ENCODE data around the gene ZSCAN10. TPM values are rescaled to one million over a fixed set of nuclear protein-coding genes. Genes with fewer than 3 reads are reported as not detected.

ZSCAN10 gene
- total and polyA plus RNA-seq, 9 of the 15 experiments (the other 6 are each of a cell fraction or from before 2014, with no cell fraction given), result 0.22 TPM; not detected in 8

DNA sequence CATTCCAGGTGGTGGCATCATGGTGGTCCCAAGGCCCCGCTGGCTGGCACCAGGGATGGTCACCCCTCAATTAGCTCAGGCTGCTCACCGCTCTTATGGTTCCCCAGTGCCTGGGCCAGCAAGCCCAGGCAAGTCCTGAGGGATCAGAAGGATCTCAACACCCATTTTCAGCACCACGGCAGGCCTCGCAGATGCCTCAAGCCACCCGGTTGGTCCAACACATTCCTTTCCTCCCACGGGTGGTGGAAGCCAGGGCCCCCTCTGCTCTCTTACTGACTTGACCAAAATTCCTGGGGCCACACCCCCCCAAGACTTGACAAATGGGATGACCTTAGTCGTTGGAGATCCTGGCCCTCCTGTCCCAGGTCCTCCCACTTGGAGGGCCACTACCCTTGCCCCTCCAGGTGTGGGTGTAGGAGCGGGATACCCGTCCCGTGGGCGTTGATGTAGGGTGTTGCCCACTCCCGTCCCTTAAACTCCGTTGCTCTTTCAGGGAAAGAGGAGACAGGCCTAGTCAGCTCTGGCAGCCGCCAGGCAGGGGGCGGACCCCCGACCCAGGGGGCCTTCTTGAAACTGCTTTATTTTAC lies 19.2 kb upstream of the ZSCAN10 start (continued):
- TF ChIP-seq DEAF1 (CRISPR knock-in tag; IDR thresholded peaks at IDR 0.05) (no peak), CREB1 (IDR thresholded peaks at IDR 0.05) (no peak), CREB1 (CRISPR knock-in tag; IDR thresholded peaks at IDR 0.05) (no peak), NEUROD1 (IDR thresholded peaks at IDR 0.05; ENCODE audit: borderline replicate concordance, low read depth, low read length, partially characterized antibody) (no peak), ZNF699 (CRISPR knock-in tag; IDR thresholded peaks at IDR 0.05; ENCODE audit: insufficient replicate concordance) (no peak), ZNF830 (CRISPR knock-in tag; IDR thresholded peaks at IDR 0.05) (no peak), HOXB6 (CRISPR knock-in tag; IDR thresholded peaks at IDR 0.05; ENCODE audit: borderline replicate concordance) (no peak)

DNA sequence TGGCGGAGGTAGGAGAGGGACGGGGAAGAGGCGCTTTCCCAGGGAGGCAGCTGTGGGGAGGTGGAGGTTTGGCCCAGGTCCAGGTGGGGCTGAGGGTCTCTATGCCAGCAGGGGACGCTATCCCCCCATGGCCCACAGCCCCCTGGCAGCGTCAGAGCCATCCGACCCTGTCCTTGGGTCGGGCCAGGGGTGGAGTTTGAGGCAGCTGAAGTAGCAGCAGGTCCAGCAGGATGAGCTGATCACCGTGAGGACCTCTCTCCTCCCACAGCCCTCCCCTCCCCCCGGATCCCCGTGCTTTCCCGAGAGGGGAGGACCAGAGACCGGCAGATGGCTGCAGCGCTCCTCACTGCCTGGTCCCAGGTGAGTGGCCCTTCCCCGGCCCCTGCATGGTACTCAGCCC lies 16.5 kb upstream of the ZSCAN10 start:
- intact Hi-C loops (cut with micrococcal nuclease), result no loop called here
- H3K27me3 ChIP-seq (ENCODE audit: control insufficient read depth in 2 of 2, insufficient read depth in 2 of 2, low read length in 2 of 2), result no peaks in the 10 kb centered on the region
- no peaks in the 10 kb centered on the region for H3K9me1 ChIP-seq (ENCODE audit: control insufficient read depth, insufficient read depth, low read length)
- POLR2A ChIA-PET, result interaction anchor here (0.6 to 0.7 kb wide), 2 partner anchors 13 to 113 kb away, joined by 3 read pairs; no protein-coding TSS in a partner anchor
- no peaks in the 10 kb centered on the region; the same call in 1 of the 2 replicates for H4K20me1 ChIP-seq (replicated peaks; ENCODE audit: control insufficient read depth, insufficient read depth, low read length)
- peak in 1 of 4 experiments; percentile 29 for DNase-seq (ENCODE audit: extremely low read depth in 1 of 4, low spot score in 3 of 4)
- CTCF ChIA-PET (ENCODE audit: low intra/inter-chr PET ratio), result no interaction called here
- H3K9me3 ChIP-seq (replicated peaks; ENCODE audit: control insufficient read depth, insufficient read depth, low read depth, low read length), result no peaks in the 10 kb centered on the region
- FAIRE-seq, result no peak
- no peak for ATAC-seq
- no peak overlapping the region for H3K27ac ChIP-seq (ENCODE audit: extremely low read depth, low read depth, low read length)
- peaks cover 21% of the 10 kb centered on the region; the same call in 2 of the 3 replicates for H3K36me3 ChIP-seq (ENCODE audit: control insufficient read depth, insufficient read depth, low read length)
- H3K4me3 ChIP-seq, result no peak overlapping the region
- peaks cover 9 to 37% of the 10 kb centered on the region in 2 experiments; a peak in 4 of 5 replicates for H3K4me1 ChIP-seq (replicated peaks in 1 of 2; ENCODE audit: control insufficient read depth in 2 of 2, insufficient read depth in 2 of 2, low read length in 2 of 2)
- peaks cover 12% of the 10 kb centered on the region for H3K79me2 ChIP-seq (ENCODE audit: control insufficient read depth, insufficient read depth, low read length)
- 59% methylated on average over 9 of the region's 14 CpGs for WGBS (ENCODE audit: insufficient coverage, low coverage, missing lambda C conversion rate)
- TF ChIP-seq ZBTB17 (CRISPR knock-in tag; IDR thresholded peaks at IDR 0.05), result no peak
- TF ChIP-seq MEF2D (tag; conservative IDR thresholded peaks at IDR 0.05; ENCODE audit: low read depth), result no peak
- no peak for TF ChIP-seq FOXO4 (CRISPR knock-in tag; IDR thresholded peaks at IDR 0.05)
- TF ChIP-seq, protein P1, sequence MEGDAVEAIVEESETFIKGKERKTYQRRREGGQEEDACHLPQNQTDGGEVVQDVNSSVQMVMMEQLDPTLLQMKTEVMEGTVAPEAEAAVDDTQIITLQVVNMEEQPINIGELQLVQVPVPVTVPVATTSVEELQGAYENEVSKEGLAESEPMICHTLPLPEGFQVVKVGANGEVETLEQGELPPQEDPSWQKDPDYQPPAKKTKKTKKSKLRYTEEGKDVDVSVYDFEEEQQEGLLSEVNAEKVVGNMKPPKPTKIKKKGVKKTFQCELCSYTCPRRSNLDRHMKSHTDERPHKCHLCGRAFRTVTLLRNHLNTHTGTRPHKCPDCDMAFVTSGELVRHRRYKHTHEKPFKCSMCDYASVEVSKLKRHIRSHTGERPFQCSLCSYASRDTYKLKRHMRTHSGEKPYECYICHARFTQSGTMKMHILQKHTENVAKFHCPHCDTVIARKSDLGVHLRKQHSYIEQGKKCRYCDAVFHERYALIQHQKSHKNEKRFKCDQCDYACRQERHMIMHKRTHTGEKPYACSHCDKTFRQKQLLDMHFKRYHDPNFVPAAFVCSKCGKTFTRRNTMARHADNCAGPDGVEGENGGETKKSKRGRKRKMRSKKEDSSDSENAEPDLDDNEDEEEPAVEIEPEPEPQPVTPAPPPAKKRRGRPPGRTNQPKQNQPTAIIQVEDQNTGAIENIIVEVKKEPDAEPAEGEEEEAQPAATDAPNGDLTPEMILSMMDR (IDR thresholded peaks at IDR 0.05 in 2 of 3, conservative IDR thresholded peaks at IDR 0.05 in 1 of 3; ENCODE audit: insufficient read depth in 2 of 3, low read depth in 1 of 3, low read length in 3 of 3), result peak; percentile 28 to 39 (median 33); a peak in 5 of 6 replicates
- peak; percentile 89 for TF ChIP-seq NFIC (IDR thresholded peaks at IDR 0.05)
- no peak overlapping the region for H2AFZ ChIP-seq (ENCODE audit: low read depth, low read length)
- no TSS peak for BruUV-seq (replicated peaks)
- H3K4me2 ChIP-seq (ENCODE audit: insufficient read depth, low read length), result no peak overlapping the region
- H3K9ac ChIP-seq (ENCODE audit: insufficient read depth in 1 of 2, low read depth in 2 of 2, low read length in 2 of 2), result peak overlapping the region in 1 of 2 experiments; percentile 42; a peak in 1 of 4 replicates
- in situ Hi-C loops (cut with MboI), result no loop called here
